Measurements from ENCODE around the gene SLC5A11. TPM values are rescaled to one million over a fixed set of nuclear protein-coding genes. Genes with fewer than 3 reads are reported as not detected.

The SLC5A11 gene
- total and polyA plus RNA-seq, 11 donors = 0.75 TPM; not detected in 10

DNA sequence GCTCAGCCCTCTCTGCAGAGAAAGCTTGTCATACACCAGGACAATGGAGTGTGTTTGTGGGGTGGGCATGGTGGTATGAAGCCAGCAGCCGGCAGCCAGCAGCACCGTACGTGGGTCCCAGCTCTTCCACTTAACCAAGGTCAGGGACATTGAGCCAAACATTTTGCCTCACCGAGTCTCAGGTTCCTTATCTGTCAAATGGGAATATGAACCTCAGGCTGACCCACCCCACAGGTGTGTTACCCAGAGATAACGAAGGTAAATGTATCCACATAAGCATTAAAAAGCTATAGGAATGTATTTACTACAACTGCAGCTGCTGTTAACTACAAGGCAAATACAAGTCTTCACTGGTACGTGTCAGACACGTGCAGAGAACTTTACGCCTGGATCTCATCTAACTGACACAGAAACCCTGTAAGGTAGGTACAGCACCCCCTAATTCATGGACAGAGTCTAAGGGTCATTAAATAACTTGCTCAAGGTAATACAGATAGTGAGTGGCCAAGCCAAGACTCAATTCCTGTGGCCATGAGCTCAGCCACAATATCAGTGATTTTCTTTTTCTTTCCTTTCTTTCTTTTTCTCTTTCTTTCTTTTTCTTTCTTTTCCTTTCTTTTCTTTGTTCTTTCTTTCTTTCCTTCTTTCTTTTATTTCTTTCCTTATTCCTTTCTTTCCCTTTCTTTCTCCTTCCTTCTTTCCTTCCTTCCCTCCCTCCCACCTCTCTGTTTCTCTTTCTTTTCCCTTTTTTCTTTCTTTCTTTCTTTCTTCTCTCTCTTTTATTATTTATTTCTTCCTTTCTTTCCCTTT is 990 bp downstream of the SLC5A11 start:
- DNase-seq = no peak
- H3K27ac ChIP-seq = no peak overlapping the region
- ATAC-seq = no peak
- H3K36me3 ChIP-seq = no peaks in the 10 kb centered on the region
- 62 to 88% (median 75%) methylated on average over 7 to 8 of the region's 8 CpGs for whole genome bisulfite sequencing, 4 donors
- H3K4me1 ChIP-seq = no peaks in the 10 kb centered on the region
- no peak overlapping the region for H3K4me3 ChIP-seq
- H3K9me3 ChIP-seq = no peaks in the 10 kb centered on the region
- intact Hi-C loops (cut with DNase I) = loop anchor here in 1 of 10 donors (10.0 kb wide), 1 partner anchor 368 kb away; the partner anchor contains the start of gene AQP8
- no peaks in the 10 kb centered on the region for H3K27me3 ChIP-seq
- TF ChIP-seq, protein P1, sequence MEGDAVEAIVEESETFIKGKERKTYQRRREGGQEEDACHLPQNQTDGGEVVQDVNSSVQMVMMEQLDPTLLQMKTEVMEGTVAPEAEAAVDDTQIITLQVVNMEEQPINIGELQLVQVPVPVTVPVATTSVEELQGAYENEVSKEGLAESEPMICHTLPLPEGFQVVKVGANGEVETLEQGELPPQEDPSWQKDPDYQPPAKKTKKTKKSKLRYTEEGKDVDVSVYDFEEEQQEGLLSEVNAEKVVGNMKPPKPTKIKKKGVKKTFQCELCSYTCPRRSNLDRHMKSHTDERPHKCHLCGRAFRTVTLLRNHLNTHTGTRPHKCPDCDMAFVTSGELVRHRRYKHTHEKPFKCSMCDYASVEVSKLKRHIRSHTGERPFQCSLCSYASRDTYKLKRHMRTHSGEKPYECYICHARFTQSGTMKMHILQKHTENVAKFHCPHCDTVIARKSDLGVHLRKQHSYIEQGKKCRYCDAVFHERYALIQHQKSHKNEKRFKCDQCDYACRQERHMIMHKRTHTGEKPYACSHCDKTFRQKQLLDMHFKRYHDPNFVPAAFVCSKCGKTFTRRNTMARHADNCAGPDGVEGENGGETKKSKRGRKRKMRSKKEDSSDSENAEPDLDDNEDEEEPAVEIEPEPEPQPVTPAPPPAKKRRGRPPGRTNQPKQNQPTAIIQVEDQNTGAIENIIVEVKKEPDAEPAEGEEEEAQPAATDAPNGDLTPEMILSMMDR (IDR thresholded peaks at IDR 0.05) = no peak
- no peak for TF ChIP-seq POLR2A (IDR thresholded peaks at IDR 0.05)

DNA sequence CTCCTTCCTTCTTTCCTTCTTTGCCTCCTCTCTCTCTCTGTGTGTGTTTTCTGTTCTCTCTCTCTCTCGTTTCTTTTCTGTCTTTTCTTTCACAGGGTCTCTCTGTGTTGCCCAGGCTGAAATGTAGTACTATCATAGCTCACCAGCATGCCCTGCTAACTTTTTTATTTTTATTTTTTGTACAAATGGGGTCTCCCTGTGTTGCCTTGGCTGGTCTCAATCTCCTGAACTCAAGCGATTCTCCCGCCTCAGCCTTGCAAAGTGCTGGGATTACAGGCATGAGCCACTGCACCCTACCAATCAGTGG is 1.5 kb downstream of the SLC5A11 start:
- 84 to 90% (median 87%) methylated on average over 3 of the region's 3 CpGs for WGBS, 4 donors
- intact Hi-C loops (cut with DNase I) = loop anchor here in 1 of 10 donors (10.0 kb wide), 1 partner anchor 367 kb away; the partner anchor contains the start of gene AQP8
- H3K4me3 ChIP-seq = no peak overlapping the region
- no peaks in the 10 kb centered on the region for H3K36me3 ChIP-seq
- H3K27ac ChIP-seq = no peak overlapping the region
- no peaks in the 10 kb centered on the region for H3K9me3 ChIP-seq
- DNase-seq (no peak), ATAC-seq (no peak)
- TF ChIP-seq, protein P1 (IDR thresholded peaks at IDR 0.05) = no peak
- no peaks in the 10 kb centered on the region for H3K4me1 ChIP-seq
- H3K27me3 ChIP-seq = no peaks in the 10 kb centered on the region

DNA sequence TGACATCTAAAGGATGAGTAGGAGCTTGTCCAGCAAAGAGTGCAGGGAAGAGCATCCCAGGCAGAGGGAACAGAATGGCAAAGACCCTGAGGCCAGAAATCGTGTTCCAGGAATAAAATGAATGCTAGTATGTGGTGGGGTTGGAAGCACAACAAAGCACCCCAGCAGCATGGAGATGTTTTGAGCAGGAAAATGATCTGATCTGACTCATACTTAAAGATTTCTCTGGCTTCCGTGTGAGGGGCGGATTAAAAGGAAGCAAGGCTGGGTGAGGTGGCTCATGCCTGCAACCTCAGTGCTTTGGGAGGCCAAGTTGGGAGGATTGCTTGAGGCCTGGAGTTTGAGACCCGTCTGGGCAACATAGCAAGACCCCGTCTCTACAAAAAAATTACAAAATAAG is 2.3 kb downstream of the SLC5A11 start:
- DNase-seq = no peak
- intact Hi-C loops (cut with DNase I) = loop anchor here in 1 of 10 donors (10.0 kb wide), 1 partner anchor 367 kb away; the partner anchor contains the start of gene AQP8
- Histone ChIP-seq H3K4me3 (no peak overlapping the region), H3K36me3 (no peaks in the 10 kb centered on the region), H3K27me3 (no peaks in the 10 kb centered on the region), H3K27ac (no peak overlapping the region), H3K4me1 (no peaks in the 10 kb centered on the region), H3K9me3 (no peaks in the 10 kb centered on the region)
- 68 to 80% (median 75%) methylated on average over 5 of the region's 5 CpGs for WGBS, 4 donors
- TF ChIP-seq, protein P1 (IDR thresholded peaks at IDR 0.05) = no peak
- TF ChIP-seq POLR2A (IDR thresholded peaks at IDR 0.05) = no peak
- no peak for ATAC-seq

DNA sequence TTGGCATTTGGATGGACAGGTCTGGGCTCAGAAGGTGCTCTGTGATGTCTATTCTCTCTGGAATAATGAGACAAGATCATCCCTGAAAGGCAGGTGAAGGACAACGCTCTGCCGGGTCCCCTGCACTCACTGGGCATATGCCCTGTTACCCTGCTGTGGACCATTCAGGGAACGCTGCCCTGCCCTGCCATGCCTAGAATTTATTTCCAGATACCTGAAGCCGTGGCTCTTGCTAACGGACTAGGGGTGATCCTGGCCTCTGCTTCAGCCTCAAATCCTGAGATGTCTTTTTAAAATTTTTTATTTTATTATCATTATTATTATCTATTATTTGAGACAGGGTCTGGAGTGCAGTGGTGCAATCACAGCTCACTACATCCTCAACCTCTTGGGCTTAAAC is 3.9 kb downstream of the SLC5A11 start:
- no peak for DNase-seq
- H3K27me3 ChIP-seq = no peaks in the 10 kb centered on the region
- H3K27ac ChIP-seq = no peak overlapping the region
- 82 to 93% (median 90%) methylated on average over 5 of the region's 5 CpGs for WGBS, 4 donors
- peaks cover 0 to 10% (median 1%) of the 10 kb centered on the region in 12 donors for H3K4me1 ChIP-seq
- no peak for ATAC-seq
- no peak for TF ChIP-seq POLR2A (IDR thresholded peaks at IDR 0.05)
- TF ChIP-seq, protein P1 (IDR thresholded peaks at IDR 0.05) = no peak
- H3K4me3 ChIP-seq = no peak overlapping the region
- H3K9me3 ChIP-seq = no peaks in the 10 kb centered on the region
- no peaks in the 10 kb centered on the region for H3K36me3 ChIP-seq
- intact Hi-C loops (cut with DNase I) = loop anchor here in 2 of 10 donors (10.0 kb wide), 2 partner anchors 235 to 365 kb away; partner anchors contain the start of gene AQP8 (in 1 of the 2)

Measured in heart left ventricle (tissue), 16 donors.